GM10248 (cell line): ENCODE results near the gene SMARCC1.

ENCODE experiments used
- CTCF ChIA-PET: fragments of 300-600 bp; sonication (Branson Sonifier 250); formaldehyde crosslinking; extraction: SDS; loops from one replicate; lab custom pipeline; 2021; ENCODE audit warnings: antibody characterized with exemption; lab: Yijun Ruan, JAX
- POLR2A ChIA-PET: fragments of 350-650 bp; sonication (Branson Sonifier 250); formaldehyde crosslinking; extraction: SDS; loops from one replicate; lab custom pipeline; 2020; ENCODE audit warnings: antibody characterized with exemption; lab: Yijun Ruan, JAX
- DNase-seq: peaks from one replicate; pipeline ENCODE4 v3.0.0; 2012; ENCODE audit errors: extremely low spot score
- CTCF ChIP-seq: IDR thresholded peaks from 2 replicates; pipeline ENCODE4 v1.5.1; 2012; ENCODE audit warnings: mild to moderate bottlenecking, low read depth; ENCODE audit errors: extremely low read depth, missing control alignments, control extremely low read depth

The SMARCC1 gene

DNA sequence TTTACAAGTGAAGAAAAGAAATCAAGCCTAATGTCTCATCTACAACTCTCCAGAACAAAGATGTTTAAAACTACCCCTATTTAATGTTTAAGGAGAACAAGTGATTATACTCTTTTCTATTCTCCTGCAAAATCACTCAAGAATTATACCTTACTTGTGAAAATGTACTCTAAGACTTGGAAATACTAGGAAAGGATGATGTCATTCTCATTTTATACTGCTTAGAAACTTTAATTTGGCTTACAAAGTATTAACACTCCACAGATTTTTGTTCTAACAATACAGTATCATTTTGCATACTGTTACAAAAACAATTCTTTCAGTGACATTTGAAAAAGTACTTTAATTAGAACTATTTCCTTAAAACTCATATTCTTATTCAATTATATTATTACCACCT is 89.5 kb downstream of the SMARCC1 start:
- ChIA-PET POLR2A (no interaction called here), CTCF (no interaction called here)
- TF ChIP-seq CTCF: no peak
- no peak for DNase-seq

GRCh38 chr3:47688488-47688887 is 93.2 kb downstream of the SMARCC1 start:
- CTCF ChIA-PET: no interaction called here
- POLR2A ChIA-PET: no interaction called here
- TF ChIP-seq CTCF: no peak
- no peak for DNase-seq

DNA sequence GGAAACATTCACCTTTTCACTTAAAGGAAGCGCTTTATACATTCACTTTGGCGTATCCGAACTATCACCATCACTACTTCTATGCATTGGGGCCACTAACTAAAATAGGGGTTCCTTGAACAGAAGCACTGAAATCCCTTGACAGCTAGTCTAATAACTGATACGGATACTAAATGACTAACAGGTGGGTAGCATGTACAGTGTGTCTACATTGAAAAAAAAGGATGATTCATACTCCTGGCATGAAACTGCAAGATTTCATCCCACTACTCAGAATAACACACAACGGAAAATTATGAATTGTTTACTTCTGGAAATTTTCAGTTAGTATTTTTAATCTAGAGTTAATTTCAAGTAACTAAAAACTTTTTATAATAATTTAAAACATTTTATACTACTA is 96.7 kb downstream of the SMARCC1 start:
- POLR2A ChIA-PET: no interaction called here
- CTCF ChIA-PET: interaction anchor here (1.8 kb wide), 1 partner anchor 9 kb away, joined by 4 read pairs; no protein-coding TSS in a partner anchor
- no peak for DNase-seq
- TF ChIP-seq CTCF: no peak

GRCh38 chr3:47681016-47681415 is 100.7 kb downstream of the SMARCC1 start:
- POLR2A ChIA-PET: no interaction called here
- no peak for DNase-seq

DNA sequence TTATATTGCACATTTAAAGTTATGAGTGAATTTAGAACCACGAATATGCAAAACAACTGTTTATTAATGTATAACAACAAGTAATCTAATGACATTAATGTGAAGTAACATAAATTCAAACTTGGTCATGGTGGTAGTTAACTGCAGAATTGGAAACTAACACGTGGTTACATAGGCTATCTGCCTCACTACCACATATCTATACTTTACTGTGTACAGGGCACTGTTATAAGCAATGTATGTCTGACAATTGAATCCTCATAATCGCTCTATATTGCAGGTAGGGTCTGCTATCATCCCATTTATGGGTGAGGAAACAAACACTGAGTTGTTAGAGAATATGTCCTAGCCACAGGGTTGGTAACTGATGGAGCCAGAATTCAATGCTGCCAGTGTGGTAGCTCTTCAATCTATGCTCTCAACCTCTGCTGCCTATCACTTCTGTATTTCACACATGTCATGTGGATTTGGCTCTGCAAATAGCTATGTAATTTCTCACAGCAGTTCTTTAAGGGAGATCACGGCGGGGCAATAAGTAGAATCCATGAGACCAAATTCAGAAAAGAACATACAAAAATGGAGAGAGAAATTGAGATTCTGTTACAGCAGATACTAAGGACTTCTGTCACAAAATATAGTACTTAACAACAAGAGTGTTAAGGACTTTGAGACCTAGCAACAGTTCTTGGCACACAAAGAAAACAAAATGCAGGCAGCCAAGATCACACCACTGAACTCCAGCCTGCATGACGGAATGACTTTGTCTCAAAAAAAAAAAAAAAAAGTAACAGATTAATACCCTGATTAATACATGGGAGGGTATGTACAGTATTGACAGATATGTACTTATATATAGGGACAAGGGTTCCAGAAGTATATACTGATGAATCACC is 103.0 kb downstream of the SMARCC1 start:
- TF ChIP-seq CTCF: no peak
- POLR2A ChIA-PET: no interaction called here
- CTCF ChIA-PET: interaction anchor here (1.2 kb wide), 2 partner anchors 8 to 30 kb away, joined by 3 read pairs; no protein-coding TSS in a partner anchor
- DNase-seq: no peak

More at GRCh38 chr3:47681016-47681415, 100.7 kb downstream of the SMARCC1 start:
- CTCF ChIA-PET: no interaction called here
- no peak for TF ChIP-seq CTCF

DNA sequence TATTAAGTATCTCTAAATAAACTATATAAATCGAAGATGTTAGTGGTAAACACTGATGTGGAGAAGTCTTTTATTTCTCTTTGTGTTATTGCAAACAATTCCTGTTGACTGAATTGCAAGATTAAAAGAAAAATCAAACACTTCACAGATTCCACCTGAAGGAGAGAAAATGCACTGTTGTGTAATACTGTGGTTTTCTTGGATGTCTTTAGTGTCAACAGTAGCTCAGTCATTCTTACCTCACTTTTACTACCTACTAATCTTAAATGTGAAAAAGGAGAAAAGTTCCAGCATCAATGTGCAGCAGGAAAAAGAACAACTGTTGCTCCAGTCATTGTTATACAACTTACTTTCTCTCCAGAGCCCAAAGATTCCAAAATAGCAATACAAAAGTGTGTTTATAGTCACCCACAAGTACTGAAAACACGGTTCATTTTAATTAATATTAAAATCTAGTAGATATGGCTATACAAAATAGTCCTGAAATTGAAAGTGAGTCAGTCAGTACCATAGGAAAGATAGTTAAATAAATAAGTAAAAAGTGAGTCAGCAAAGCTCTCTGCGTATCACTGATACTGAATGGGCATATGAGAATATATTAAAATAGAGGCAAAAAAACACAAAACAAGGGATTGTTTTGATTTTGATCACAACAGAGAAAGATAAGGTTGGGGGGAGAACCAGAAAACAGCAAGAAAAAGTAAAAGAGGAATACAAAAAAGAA is 112.5 kb downstream of the SMARCC1 start:
- POLR2A ChIA-PET: no interaction called here
- DNase-seq: no peak
- no peak for TF ChIP-seq CTCF
- CTCF ChIA-PET: interaction anchor here (0.8 to 1.0 kb wide), 4 partner anchors 9 to 248 kb away, joined by 3 to 4 read pairs (median 3); no protein-coding TSS in a partner anchor
